WTC11 (cell line): ENCODE data around the gene ZNF853. TPM values are rescaled to one million over a fixed set of nuclear protein-coding genes. Genes with fewer than 3 reads are reported as not detected.

Source experiments
- ATAC-seq: fragments of 200-7000 bp; cut with Tn5 transposase; 2 replicates; pipeline ENCODE4 v1.10.0; 2021; ENCODE audit warnings: mild to moderate bottlenecking, moderate library complexity
- CTCF ChIA-PET: fragments of 300-600 bp; sonication (Branson Sonifier 250); formaldehyde crosslinking; loops from one replicate; lab custom pipeline; 2021; ENCODE audit warnings: antibody characterized with exemption; lab: Charles Lee
- POLR2A ChIA-PET: fragments of 350-600 bp; sonication (Branson Sonifier 250); formaldehyde crosslinking; loops from one replicate; lab custom pipeline; 2021; ENCODE audit warnings: antibody characterized with exemption; lab: Charles Lee
- DNase-seq: peaks from one replicate; pipeline ENCODE4 v3.0.0; 2021; ENCODE audit warnings: low spot score
- H3K27ac Mint-ChIP-seq: 2 replicates; pipeline ENCODE4 v1.8.0; 2021; ENCODE audit warnings: mixed read lengths
- H3K27me3 Mint-ChIP-seq: 2 replicates; pipeline ENCODE4 v1.8.0; 2021; ENCODE audit warnings: low read depth, mild to moderate bottlenecking, moderate library complexity, mixed read lengths
- H3K36me3 Mint-ChIP-seq: 2 replicates; pipeline ENCODE4 v1.8.0; 2021; ENCODE audit warnings: mixed read lengths
- H3K4me1 Mint-ChIP-seq: 2 replicates; pipeline ENCODE4 v1.8.0; 2022; ENCODE audit warnings: mixed read lengths
- H3K4me3 Mint-ChIP-seq: 2 replicates; pipeline ENCODE4 v1.8.0; 2021; ENCODE audit warnings: mild to moderate bottlenecking, moderate library complexity, mixed read lengths
- H3K9me3 Mint-ChIP-seq: 2 replicates; pipeline ENCODE4 v1.8.0; 2021; ENCODE audit warnings: mixed read lengths
- CREM ChIP-seq: sonication (generic); formaldehyde crosslinking; IDR thresholded peaks from 2 replicates; pipeline ENCODE4 v1.8.1; 2022; ENCODE audit warnings: mild to moderate bottlenecking, missing genetic modification reagents, moderate library complexity
- E2F1 ChIP-seq: sonication (generic); formaldehyde crosslinking; IDR thresholded peaks from 2 replicates; pipeline ENCODE4 v1.8.0; 2022; ENCODE audit warnings: mild to moderate bottlenecking, missing genetic modification reagents
- FOXK1 ChIP-seq: sonication (generic); formaldehyde crosslinking; IDR thresholded peaks from 2 replicates; pipeline ENCODE4 v1.8.0; 2022; ENCODE audit warnings: mild to moderate bottlenecking, moderate library complexity, missing genetic modification reagents
- HMGA2 ChIP-seq: fragments of 250-450 bp; sonication (Bioruptor Pico); IDR thresholded peaks from 2 replicates; pipeline ENCODE4 v1.4.0; 2021; ENCODE audit warnings: mild to moderate bottlenecking, moderate library complexity
- HMGXB4 ChIP-seq: sonication (generic); formaldehyde crosslinking; IDR thresholded peaks from 2 replicates; pipeline ENCODE4 v1.8.1; 2023; ENCODE audit warnings: mild to moderate bottlenecking, moderate library complexity, missing genetic modification reagents
- IRF2 ChIP-seq: sonication (generic); formaldehyde crosslinking; IDR thresholded peaks from 2 replicates; pipeline ENCODE4 v1.8.0; 2022; ENCODE audit warnings: low read depth, missing genetic modification reagents, borderline replicate concordance
- MAX ChIP-seq: sonication (generic); formaldehyde crosslinking; IDR thresholded peaks from 2 replicates; pipeline ENCODE4 v1.8.0; 2022; ENCODE audit warnings: mild to moderate bottlenecking, missing genetic modification reagents
- TCF7 ChIP-seq: sonication (generic); formaldehyde crosslinking; IDR thresholded peaks from 2 replicates; pipeline ENCODE4 v1.8.0; 2022; ENCODE audit warnings: mild to moderate bottlenecking, low read depth, missing genetic modification reagents, moderate library complexity
- TEAD1 ChIP-seq: sonication (generic); formaldehyde crosslinking; IDR thresholded peaks from 2 replicates; pipeline ENCODE4 v1.8.0; 2022; ENCODE audit warnings: mild to moderate bottlenecking, missing genetic modification reagents
- ZMAT4 ChIP-seq: fragments of 250-450 bp; sonication (Bioruptor Pico); IDR thresholded peaks from 2 replicates; pipeline ENCODE4 v1.9.0; 2021; ENCODE audit warnings: mild to moderate bottlenecking
- ZNF263 ChIP-seq: sonication (generic); formaldehyde crosslinking; IDR thresholded peaks from 2 replicates; pipeline ENCODE4 v1.8.1; 2022; ENCODE audit warnings: low read depth, mild to moderate bottlenecking, moderate library complexity, missing genetic modification reagents
- ZNF281 ChIP-seq: sonication (generic); formaldehyde crosslinking; IDR thresholded peaks from 2 replicates; pipeline ENCODE4 v1.8.0; 2023; ENCODE audit warnings: mild to moderate bottlenecking, missing genetic modification reagents
- ZNF425 ChIP-seq: fragments of 250-450 bp; sonication (Bioruptor Pico); conservative IDR thresholded peaks from 2 replicates; pipeline ENCODE4 v1.9.0; 2021; ENCODE audit warnings: mild to moderate bottlenecking
- ZNF512 ChIP-seq: sonication (generic); formaldehyde crosslinking; IDR thresholded peaks from 2 replicates; pipeline ENCODE4 v1.8.1; 2022; ENCODE audit warnings: missing genetic modification reagents, borderline replicate concordance
- total RNA-seq: library from RNA; stranded (reverse); gene quantifications from 3 replicates; pipeline ENCODE4 v1.2.3, GENCODE V29; 2021

The ZNF853 gene
- total RNA-seq, 1 experiment from 2014 or later = 7.7 TPM

- no peak for TF ChIP-seq E2F1 (CRISPR knock-in tag)
- no peak for TF ChIP-seq MAX
Observed at GRCh38 chr7:6589829-6590644, 25.4 kb upstream of the ZNF853 start, which contains the start of gene INTS15 (continued).

GRCh38 chr7:6590645-6591110 is 24.7 kb upstream of the ZNF853 start:
- no peaks in the 10 kb centered on the region; the same call in 1 of the 2 replicates for H3K27me3 Mint-ChIP-seq
- POLR2A ChIA-PET = interaction anchor here (0.7 to 1.1 kb wide), 2 partner anchors 10 to 25 kb away, joined by 3 to 6 read pairs; no protein-coding TSS in a partner anchor
- no peak for DNase-seq
- peak; percentile 32 for ATAC-seq
- peaks cover 9% of the 10 kb centered on the region for H3K4me1 Mint-ChIP-seq
- H3K36me3 Mint-ChIP-seq = peaks cover 46% of the 10 kb centered on the region
- H3K9me3 Mint-ChIP-seq = no peaks in the 10 kb centered on the region
- peak overlapping the region; percentile 82 for H3K4me3 Mint-ChIP-seq
- TF ChIP-seq CREM (CRISPR knock-in tag) = no peak
- TF ChIP-seq HMGXB4 (CRISPR knock-in tag) = peak; percentile 8; the same call in 1 of the 2 replicates
- 0 out of 2 replicates have a peak overlapping the region, but pooled peaks have one; percentile 3 for H3K27ac Mint-ChIP-seq
- CTCF ChIA-PET = interaction anchor here (0.6 to 2.7 kb wide), 10 partner anchors 14 to 267 kb away, joined by 3 to 27 read pairs (median 4); partner anchors contain the start of gene ZDHHC4

GRCh38 chr7:6600093-6600492 is 15.3 kb upstream of the ZNF853 start:
- no peak for ATAC-seq
- POLR2A ChIA-PET = interaction anchor here (0.5 kb wide), 1 partner anchor 9 kb away, joined by 6 read pairs; no protein-coding TSS in a partner anchor
- TF ChIP-seq ZNF512 (no peak), ZNF263 (no peak), HMGA2 (CRISPR knock-in tag) (no peak), ZNF425 (no peak), TCF7 (CRISPR knock-in tag) (no peak), E2F1 (CRISPR knock-in tag) (no peak), TEAD1 (CRISPR knock-in tag) (no peak), ZMAT4 (CRISPR knock-in tag) (no peak), ZNF281 (CRISPR knock-in tag) (no peak), FOXK1 (CRISPR knock-in tag) (no peak), IRF2 (CRISPR knock-in tag) (no peak)

More at GRCh38 chr7:6600093-6600492, 15.3 kb upstream of the ZNF853 start:
- H3K4me1 Mint-ChIP-seq = no peaks in the 10 kb centered on the region
- no peak overlapping the region for H3K27ac Mint-ChIP-seq
- CTCF ChIA-PET = interaction anchor here (0.7 kb wide), 1 partner anchor 84 kb away, joined by 3 read pairs; no protein-coding TSS in a partner anchor
- no peak overlapping the region for H3K4me3 Mint-ChIP-seq
- H3K27me3 Mint-ChIP-seq = no peaks in the 10 kb centered on the region
- no peaks in the 10 kb centered on the region for H3K9me3 Mint-ChIP-seq
- H3K36me3 Mint-ChIP-seq = peaks cover 43% of the 10 kb centered on the region
- no peak for DNase-seq
